HG02938 (cell line): ENCODE results near the gene ELOVL5.
A peak's percentile ranks its signal among the peaks of the same experiment; 100 is the strongest.
"Not testable (repeated sequence)": the region's sequence is repeated elsewhere in the genome, so short reads cannot be mapped to it uniquely, and the experiment has no call there.

Experiments used
- ATAC-seq: cut with Tn5 transposase; IDR thresholded peaks from one replicate; pipeline ENCODE4 v1.9.1; 2021; ENCODE audit warnings: mild to moderate bottlenecking, moderate library complexity; ENCODE audit not compliant: unreplicated experiment

The ELOVL5 gene

DNA sequence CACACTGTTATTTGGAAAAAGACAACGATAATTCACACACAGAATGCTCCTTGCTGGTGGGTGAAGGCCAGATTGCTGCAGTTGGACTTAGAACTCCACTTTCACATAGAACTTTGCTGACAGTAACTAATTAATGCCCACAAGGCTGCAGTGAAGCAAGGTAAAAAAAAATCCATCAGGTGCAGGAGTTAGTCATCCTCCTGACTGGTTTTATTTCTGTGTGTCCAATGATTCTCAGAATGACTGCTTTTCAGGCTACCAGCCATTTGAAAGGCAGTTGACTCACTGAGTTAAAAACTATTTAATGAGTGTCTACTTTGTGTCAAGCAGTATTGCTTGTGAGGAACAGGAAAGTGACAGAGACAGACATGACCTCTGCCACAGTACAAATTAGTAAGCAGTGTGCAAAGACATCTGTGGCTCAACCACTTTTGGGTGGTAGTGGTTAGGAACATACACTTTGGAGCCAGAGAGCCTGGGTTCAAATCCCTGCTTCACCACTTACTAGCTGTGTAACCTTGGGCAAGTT is 41.9 kb downstream of the ELOVL5 start:
- peak; percentile 56 for ATAC-seq

DNA sequence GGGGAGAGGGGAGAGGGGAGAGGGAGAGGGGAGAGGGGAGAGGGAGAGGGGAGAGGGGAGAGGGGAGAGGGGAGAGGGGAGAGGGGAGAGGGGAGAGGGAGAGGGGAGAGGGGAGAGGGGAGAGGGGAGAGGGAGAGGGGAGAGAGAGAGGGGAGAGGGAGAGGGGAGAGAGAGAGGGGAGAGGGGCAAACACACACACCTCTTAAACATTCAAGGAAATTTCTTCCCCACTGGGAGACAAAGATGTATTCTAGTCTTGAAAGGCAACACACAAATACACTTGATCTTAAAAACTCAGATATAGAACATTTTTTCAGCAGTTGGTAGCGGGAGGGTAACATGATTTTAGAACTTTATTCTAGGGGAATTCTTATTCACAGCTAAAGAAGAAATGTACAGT is 42.5 kb downstream of the ELOVL5 start:
- ATAC-seq, result not testable (repeated sequence)

DNA sequence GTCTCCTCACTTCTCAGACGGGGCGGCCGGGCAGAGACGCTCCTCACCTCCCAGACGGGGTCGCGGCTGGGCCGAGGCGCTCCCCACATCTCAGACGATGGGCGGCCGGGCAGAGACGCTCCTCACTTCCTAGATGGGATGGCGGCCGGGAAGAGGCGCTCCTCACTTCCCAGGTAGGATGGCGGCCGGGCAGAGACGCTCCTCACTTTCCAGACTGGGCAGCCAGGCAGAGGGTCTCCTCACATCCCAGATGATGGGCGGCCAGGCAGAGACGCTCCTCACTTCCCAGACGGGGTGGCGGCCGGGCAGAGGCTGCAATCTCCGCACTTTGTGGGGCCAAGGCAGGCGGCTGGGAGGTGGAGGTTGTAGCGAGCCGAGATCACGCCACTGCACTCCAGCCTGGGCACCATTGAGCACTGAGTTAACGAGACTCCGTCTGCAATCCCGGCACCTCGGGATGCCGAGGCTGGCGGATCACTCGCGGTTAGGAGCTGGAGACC is 43.2 kb downstream of the ELOVL5 start:
- ATAC-seq, result not testable (repeated sequence)

DNA sequence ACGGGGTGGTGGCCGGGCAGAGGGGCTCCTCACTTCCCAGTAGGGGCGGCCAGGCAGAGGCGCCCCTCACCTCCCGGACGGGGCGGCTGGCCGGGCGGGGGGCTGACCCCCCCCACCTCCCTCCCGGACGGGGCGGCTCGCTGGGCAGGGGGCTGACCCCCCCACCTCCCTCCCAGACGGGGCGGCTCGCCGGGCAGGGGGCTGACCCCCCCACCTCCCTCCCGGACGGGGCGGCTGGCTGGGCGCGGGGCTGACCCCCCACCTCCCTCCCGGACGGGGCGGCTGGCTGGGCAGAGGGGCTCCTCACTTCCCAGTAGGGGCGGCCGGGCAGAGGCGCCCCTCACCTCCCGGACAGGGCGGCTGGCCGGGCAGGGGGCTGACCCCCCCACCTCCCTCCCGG is 43.8 kb downstream of the ELOVL5 start:
- ATAC-seq, result not testable (repeated sequence)

DNA sequence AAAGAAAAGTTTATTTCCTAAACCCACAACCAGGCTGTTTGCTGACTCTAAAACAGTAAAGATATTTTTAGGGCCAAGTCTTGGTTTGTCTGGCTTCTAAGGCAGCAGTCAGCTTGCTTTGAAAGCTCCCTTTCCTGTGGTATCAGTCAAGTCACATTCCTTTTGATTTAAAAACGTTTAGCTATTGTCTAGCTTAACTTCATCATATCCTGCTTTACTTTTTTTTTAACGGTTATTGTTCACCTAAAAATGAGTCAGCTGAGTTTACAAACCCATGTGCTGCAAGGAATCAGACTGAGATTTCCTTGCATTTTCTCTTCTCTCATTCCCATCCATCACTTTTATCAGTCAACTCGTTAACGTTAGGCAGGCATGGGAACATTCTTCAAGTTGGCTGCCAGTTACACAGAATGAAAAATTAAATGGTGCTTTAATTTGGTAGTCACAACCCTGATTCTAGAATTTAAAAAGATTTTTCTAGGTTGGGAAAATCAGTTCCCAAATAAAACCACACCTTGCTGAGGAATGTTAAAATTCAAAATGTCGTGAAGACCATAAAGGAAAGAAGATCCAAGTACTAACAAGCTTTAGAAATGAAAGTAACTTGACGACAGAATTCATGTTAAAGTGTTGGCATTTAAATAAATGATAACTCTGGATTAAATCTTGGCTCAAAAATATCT is 45.9 kb downstream of the ELOVL5 start:
- no peak for ATAC-seq

DNA sequence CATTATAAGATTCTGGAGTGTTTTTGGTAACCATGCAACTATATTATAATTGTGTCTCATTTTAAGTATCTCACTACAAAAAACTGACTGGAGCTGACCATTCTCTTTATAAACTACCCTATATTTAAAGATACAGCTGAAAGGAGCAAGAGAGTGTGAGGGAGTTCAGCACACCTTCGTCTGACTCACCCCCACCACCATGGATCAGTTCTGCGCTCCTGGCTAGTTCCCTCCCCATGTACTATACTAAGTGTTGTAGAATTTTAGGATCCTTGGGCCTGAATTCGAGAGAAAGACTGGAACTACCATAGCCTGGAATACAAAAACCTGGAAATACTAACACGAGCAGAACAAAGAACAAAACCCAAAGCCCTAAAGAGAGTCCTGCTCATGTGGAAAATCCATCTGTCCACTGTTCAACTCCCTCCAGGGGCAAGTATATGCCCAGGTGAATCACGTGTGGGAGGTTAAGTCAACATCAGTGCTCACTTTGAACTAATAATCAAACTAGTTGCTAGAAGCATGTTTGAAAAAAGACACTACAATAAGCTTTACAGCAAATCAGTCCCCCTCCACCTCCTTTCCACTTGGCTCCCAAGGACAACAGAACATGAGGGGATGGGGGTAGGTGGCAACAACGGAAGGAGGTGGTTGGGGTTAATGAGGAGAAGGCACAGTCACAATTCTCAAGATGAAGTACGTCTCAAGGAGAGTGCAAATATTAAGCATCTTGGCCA is 46.8 kb downstream of the ELOVL5 start:
- ATAC-seq, result no peak

DNA sequence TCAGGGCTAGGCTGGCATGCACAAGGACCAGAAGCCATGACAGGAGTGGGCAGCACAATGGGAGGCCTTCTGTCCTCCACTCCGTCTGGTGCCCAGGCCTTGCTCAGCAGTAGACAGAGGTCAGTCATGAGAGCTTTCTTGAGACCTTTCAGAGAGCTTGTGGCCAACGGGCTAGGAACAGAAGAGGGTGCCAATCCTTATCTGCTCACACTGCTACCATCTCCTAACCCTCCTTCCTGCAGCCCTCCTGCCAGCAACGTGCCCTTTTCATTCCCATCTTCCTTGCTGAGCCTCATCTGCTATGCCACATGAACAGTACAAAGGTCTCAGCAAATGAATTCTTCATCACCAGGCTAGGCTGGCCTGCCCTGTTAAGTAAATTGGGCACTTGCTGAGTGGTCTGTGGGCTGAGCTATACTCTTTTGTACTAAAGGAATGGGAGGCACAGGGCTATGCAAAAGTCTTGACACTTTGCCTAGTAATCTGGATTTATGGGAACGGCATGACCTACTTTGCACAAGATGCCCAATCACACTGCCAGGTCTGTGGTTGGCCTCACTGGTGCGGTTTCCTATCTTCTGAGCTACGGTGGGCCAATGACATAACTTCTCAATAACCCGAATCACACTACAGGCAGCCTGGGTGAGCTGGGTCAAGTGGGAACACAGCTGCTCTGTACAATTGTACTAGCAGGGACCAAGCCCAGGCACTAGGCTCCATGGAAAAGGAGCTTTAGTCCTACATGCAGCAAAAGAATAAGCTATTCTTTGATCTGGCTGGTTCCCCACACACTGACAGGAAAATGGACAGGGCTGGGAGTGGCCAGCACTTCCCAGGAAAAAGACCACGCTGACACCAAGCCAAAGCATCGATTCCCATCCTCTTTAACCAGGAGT is 47.8 kb downstream of the ELOVL5 start:
- no peak for ATAC-seq

DNA sequence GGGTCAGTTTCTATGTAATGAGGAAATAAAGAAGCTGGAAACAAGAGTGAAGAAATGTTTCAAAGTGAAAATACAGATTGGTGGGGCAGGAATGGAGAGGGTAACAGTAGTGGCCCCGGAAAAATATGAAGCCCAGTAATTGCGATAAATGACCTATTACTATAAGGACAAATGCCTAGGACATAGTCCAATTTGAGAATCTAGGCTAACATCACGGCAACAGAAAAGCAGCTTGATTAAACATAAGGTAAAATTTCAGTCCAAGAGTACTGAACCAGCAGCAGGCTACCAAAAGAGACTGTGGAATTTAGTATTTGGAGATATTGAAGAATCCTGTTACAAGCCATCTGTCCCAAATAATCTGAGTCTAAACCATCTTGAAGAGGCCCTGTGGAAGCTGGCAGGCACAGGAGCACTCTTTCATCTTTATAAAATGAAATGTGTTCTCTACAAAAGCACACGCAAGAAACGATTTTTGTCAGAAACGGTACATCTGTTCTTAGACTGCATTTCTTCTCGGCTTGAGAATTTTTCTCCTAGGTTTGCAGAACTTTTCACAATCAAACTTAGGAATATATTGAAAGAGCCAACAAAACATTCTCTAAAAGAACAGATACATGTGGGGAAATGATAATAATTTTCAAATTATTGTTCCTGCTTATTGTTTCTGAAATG is 49.3 kb downstream of the ELOVL5 start:
- ATAC-seq, result no peak

DNA sequence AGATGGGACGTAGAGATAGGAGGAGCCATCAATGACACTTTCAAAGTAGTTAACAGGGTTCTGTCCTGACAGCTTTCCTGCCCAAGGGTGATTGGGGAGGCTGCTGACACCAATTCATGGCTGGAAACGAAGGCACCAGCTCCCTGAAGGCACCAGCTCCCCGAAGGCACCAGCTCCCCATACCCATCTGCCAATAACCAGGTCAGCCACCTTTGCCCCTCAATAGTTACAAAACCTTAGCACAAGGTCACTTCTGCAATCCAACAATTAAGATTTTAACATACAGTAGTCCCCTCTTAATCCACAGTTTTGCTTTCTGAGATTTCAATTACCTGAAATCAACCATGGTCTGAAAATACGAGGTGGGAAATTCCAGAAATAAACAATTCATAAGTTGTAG is 51.7 kb downstream of the ELOVL5 start:
- ATAC-seq, result no peak

DNA sequence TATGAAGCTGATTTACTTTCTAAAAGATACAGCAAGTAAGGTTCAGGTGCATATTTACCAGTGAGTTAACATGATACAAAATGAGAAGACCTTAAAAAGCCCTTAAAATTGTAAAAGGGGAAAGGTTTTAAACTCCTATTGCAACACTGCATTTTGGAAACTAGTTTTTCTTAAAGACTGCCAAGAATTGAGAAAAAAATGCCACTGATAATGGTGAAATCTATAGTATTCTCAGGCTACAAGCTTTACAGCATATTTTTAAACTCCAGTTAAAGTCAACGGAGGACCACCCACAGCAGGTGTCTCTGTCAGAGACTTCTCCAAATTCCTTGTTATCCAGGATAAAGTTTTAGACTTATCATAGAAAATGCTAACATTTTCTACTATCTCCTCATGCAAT is 53.6 kb downstream of the ELOVL5 start:
- no peak for ATAC-seq

DNA sequence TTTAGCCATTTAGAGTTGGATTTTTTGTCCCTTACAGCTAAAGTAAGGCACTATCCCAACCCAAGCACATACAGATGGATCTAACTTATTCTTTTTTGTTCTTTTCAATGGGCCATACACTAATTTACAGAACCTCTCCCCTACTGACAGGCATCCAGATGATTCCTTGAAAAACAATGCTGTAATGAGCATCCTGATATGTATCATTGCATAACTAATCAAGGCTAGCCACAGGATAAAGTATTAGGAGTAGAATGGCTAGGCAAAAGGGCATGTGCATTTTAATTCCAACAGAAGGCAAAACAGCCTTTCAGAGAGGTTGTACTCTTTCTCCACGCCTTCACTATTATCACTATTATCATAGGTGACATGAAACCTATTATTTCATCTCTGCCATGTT is 54.1 kb downstream of the ELOVL5 start:
- no peak for ATAC-seq

DNA sequence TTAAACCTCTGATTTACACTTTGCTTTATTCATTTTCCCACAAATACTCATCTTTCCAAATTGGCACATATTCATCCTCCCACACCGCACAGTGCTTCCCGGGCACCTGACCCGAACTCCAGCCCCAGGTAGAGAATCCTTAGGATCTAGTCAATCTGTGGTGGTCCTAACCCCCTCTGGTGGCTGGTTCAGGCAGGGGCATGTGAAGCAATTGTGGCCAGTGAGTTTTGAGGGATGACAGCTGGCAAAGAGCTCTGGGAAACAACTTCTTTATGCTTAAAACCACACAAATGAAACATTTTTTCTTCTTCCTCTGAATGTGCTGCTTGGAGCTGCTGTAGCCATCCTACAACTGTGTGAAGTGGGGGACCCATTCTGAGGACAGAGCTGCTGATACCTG is 54.7 kb downstream of the ELOVL5 start:
- ATAC-seq, result no peak

DNA sequence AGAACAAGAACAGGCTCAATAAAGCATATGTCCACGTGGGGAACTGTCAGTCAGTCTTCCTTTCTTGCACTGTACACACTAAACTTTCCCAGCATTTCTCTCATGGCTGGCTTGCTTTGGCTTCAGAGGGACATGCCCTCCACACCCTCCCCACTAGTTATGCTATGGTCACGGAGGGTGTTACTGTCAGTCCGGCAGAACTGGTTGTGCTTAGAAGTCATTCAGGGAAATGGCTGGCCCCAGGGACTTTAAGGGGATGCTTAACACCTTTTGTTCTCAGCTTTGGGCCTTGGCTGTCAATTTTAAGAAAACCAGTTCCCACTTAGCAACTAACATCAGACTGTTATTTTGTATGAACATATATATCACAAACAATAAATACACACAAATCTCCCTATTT is 55.1 kb downstream of the ELOVL5 start:
- ATAC-seq, result no peak

DNA sequence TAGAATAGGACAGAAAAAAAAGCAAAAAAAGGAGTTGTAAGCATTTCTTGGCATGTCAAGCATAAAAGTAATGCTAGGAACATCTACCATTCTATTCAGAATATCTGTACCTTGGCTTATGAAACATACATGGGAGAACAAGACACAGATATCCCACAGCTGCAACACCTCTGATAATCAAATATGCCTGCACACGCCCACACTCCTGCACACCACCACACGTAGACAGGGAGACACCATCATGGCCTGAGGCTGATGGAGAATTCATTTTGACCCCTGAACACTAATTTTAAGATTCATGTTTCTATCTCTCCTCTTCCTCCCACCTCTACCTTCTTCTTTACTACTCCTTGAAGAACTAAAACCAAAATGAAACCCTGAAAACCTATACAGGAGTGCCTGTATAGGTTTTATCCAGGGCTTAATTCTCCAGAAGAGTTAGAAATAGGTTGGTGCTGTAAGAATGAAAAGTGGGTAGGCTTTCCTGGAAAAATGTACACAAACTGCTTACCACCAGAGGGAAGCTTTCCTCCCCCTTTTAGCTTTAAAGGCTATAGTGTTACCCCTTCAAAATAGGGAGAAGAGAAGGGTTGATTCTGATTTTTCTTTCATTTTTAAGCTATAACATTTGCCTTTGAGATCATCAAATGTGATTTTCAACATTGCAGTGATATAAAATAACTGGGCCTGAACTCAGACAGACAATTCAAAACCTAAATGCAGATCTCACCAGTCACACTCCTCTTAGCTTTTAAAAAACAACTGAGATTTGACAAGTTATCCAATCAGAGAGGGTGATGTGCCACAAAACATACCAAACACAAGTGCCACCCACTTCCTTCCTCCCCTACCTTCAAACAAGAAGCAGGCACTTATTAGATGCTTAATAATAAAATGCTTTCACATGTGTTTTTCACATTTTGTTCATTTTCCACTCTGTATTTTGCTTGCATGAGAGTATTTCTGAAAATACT is 57.9 kb downstream of the ELOVL5 start:
- no peak for ATAC-seq

DNA sequence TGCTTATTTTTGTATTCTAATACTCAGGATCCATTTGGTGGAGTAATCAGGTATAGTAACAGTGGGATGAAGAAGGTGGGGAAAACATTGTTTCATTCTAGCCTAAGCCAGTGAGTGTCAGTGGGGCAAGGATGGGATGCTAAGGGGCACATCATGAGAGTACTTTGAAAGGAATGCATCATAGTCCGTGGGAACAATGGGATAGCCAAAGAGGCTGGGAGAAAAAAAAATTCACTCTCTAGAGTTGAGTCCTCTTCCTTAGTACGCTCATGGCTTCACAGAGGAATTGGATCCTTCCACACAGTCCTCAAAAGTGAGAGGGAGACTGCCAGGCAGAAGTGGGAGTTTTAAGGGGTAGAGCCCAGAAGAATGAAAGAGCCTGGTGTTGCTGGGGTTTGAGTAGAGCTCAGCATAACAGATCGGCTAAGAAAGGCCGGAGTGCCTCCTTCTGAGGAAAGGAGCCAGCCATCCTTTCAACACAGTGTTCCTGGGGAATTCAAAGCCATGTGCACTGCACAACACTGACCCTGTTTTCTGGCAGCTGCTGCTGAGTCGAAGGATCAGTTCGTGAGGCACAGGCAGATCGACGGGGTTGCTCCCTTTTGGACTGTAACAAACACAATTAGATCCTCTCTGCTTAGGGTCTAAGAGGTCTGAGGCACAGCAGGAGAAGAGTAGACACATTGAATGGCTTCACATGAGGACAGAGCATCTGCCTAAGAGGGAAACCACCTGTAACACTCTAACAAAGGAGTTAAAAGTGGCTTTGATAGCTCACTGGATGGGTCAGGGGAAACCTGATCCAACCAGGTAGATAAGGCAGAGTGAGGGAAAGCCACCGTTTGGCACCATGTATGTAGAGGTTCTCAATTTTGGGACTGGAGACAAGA is 61.2 kb downstream of the ELOVL5 start:
- ATAC-seq, result no peak

DNA sequence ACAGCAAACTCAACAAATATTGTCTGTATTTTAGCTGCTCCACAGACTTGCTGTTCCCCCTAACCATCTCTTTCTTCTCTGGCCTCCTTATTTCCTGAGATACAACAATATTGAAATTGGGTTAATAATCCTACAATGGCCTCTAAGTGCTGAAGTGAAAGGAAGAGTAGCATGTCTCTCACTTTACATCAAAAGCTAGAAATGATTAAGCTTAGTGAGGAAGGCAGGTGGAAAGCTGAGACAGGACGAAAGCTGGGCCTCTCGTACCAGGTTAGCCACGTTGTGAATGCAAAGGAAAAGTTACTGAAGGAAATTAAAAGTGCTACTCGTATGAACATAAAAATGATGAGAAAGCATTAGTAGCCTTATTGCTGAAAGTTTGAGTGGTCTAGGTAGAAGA is 63.8 kb downstream of the ELOVL5 start:
- ATAC-seq, result peak; percentile 63

DNA sequence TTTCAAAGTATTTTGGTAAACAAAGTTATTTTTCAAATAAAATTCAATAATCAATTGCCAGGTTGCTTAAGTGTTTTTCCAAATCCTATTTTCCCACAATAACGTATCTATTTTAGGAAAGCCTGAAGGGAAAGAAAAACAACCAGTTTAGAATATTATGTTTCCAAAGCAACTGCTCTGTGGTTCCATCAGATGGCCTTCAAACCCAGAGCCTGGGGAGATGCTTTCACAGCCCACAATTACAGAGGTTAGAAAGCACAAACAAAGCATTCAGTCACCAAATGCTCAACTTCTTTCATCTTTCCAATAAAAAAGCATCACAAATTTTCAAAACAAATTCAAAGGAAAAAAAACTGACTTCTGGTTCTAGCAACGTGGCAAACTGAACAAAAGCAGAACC is 66.0 kb downstream of the ELOVL5 start:
- no peak for ATAC-seq

DNA sequence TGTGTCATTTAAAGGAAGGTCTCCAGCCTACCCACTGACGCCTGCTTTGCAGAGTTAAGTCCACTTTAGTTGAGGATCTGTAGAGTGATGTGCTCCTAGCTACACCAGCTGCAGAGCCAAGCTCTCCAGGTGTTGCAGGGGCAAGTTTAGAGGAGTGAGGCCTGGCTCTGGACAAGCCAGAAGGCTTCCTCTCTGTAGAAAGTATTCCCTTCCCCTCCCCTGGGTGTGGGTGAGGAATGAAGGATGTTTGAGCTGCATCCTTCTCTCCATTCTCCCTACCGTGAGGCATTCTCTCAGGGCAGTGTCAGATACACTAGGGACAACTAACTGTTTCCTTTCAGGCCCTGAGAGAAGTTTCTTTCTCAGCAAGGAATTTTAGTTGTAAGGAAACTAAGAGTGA is 66.5 kb downstream of the ELOVL5 start:
- ATAC-seq, result no peak
